OCI-LY7 (cell line): ENCODE data around the gene LRRC8E. TPM values are rescaled to one million over a fixed set of nuclear protein-coding genes. Genes with fewer than 3 reads are reported as not detected.

Experiments
- BruUV-seq: library from RNA; stranded (reverse); fragments of 400-500 nt; replicated peaks from 2 replicates; lab custom pipeline; 2021; lab: Mats Ljungman, UMichigan
- CTCF ChIA-PET: fragments of 300-600 bp; sonication (Branson Sonifier 250); formaldehyde crosslinking; loops from one replicate; lab custom pipeline; 2022; ENCODE audit warnings: antibody characterized with exemption; ENCODE audit not compliant: unreplicated experiment; lab: Charles Lee
- POLR2A ChIA-PET: fragments of 300-600 bp; sonication (Branson Sonifier 250); formaldehyde crosslinking; loops from one replicate; lab custom pipeline; 2022; ENCODE audit warnings: antibody characterized with exemption; lab: Charles Lee
- DNase-seq: peaks from one replicate; pipeline ENCODE4 v3.0.0-alpha.2; 2015; ENCODE audit warnings: low spot score
- H2AFZ ChIP-seq: fragments of 200-600 bp; sonication (generic), shearing (Covaris generic); 2 replicates; pipeline ENCODE4 v1.6.1; 2014; ENCODE audit warnings: mild to moderate bottlenecking, antibody characterized with exemption, low read length, moderate library complexity
- H3K27ac ChIP-seq: fragments of 200-600 bp; sonication (generic); 2 replicates; pipeline ENCODE4 v1.5.1; 2014; ENCODE audit warnings: mixed run types, low read depth, mild to moderate bottlenecking, moderate library complexity, low read length, inconsistent platforms; ENCODE audit not compliant: poor library complexity, severe bottlenecking
- H3K36me3 ChIP-seq: fragments of 200-600 bp; sonication (generic); 2 replicates; pipeline ENCODE4 v1.6.1; 2014; ENCODE audit warnings: mild to moderate bottlenecking, antibody characterized with exemption, low read length, moderate library complexity, mixed read lengths; ENCODE audit not compliant: insufficient read depth
- H3K4me1 ChIP-seq: fragments of 200-600 bp; sonication (generic); 2 replicates; pipeline ENCODE4 v1.5.1; 2014; ENCODE audit warnings: mild to moderate bottlenecking, low read length; ENCODE audit not compliant: insufficient read depth, poor library complexity, severe bottlenecking
- H3K4me2 ChIP-seq: fragments of 200-600 bp; sonication (generic); 2 replicates; pipeline ENCODE4 v1.6.1; 2014; ENCODE audit warnings: mild to moderate bottlenecking, low read length
- H3K4me3 ChIP-seq: fragments of 200-600 bp; sonication (generic); 2 replicates; pipeline ENCODE4 v1.5.1; 2014; ENCODE audit warnings: mild to moderate bottlenecking, low read depth, low read length; ENCODE audit not compliant: poor library complexity, severe bottlenecking
- H3K79me2 ChIP-seq: fragments of 200-600 bp; sonication (generic); 2 replicates; pipeline ENCODE4 v1.6.1; 2016; ENCODE audit warnings: low read depth, mild to moderate bottlenecking, low read length, moderate library complexity, mixed read lengths; ENCODE audit not compliant: insufficient read depth
- H3K9me2 ChIP-seq: fragments of 200-600 bp; sonication (generic); 2 replicates; pipeline ENCODE4 v1.6.1; 2016; ENCODE audit warnings: mild to moderate bottlenecking, low read length, mixed read lengths; ENCODE audit not compliant: insufficient read depth
- H3K9me3 ChIP-seq: fragments of 200-600 bp; sonication (generic); 2 replicates; pipeline ENCODE4 v1.6.1; 2014; ENCODE audit warnings: mild to moderate bottlenecking, mixed run types, low read length, mixed read lengths
- H4K20me1 ChIP-seq: fragments of 200-600 bp; sonication (generic); 2 replicates; pipeline ENCODE4 v1.6.1; 2014; ENCODE audit warnings: mild to moderate bottlenecking, antibody characterized with exemption, low read length, moderate library complexity, mixed read lengths; ENCODE audit not compliant: insufficient read depth
- CTCF ChIP-seq: fragments of 200-600 bp; sonication (generic); conservative IDR thresholded peaks from 2 replicates; pipeline ENCODE4 v1.5.1; 2014; ENCODE audit warnings: mild to moderate bottlenecking, antibody characterized with exemption, low read length, moderate library complexity, mixed read lengths
- EZH2phosphoT487 ChIP-seq: fragments of 200-600 bp; sonication (generic); IDR thresholded peaks from 2 replicates; pipeline ENCODE4 v1.6.1; 2018; ENCODE audit warnings: low read depth, borderline replicate concordance, mild to moderate bottlenecking, mixed run types, antibody characterized with exemption, low read length, moderate library complexity, mixed read lengths
- intact Hi-C: fragments of 100-400 bp; cut with micrococcal nuclease; formaldehyde crosslinking; loops from one replicate; pipeline ENCODE4 v1.10.0; 2022; ENCODE audit not compliant: unreplicated experiment
- total RNA-seq, 2 experiments: library from RNA; depleted of rRNA in 1 of 2; stranded (reverse); fragments of >200 nt in 1 of 2; shearing (Covaris generic) in 1 of 2; gene quantifications; 2 replicates each; pipeline ENCODE4 v1.2.3, GENCODE V29; 2014 to 2022

Gene LRRC8E
- total RNA-seq, 2 experiments from 2014 or later = not detected

DNA sequence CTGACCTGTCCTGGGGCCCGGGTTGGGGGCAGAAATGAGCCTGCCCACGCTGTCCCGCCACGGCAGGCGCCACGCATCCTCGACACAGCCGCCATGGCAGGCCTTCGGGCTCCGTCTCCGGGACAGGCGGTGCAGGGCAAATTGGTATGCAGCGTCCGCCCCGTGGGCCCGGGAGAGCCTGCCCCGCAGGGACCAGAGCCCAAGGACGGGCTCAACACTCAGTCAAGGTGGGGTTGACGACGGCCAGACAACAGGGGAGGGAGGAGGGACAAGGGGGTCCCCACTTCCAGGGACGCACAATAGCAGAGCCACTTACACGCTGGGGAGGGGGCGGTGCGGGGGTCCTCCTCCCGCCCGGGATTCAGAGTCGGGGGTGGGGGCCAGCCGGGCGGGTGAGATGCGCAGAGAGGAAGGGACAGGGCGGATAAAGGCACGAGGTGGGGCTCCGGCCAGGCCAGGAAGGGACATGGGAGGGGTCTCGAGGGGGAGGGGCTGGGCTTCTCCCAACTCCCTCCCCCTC lies 36.4 kb downstream of the LRRC8E start:
- CTCF ChIA-PET = no interaction called here
- peaks cover 6% of the 10 kb centered on the region; the same call in 1 of the 2 replicates for H4K20me1 ChIP-seq
- H3K79me2 ChIP-seq = no peaks in the 10 kb centered on the region
- no TSS peak for BruUV-seq
- intact Hi-C loops = loop anchor here (1.0 kb wide), 1 partner anchor 71 kb away; no protein-coding TSS in a partner anchor
- no peak for TF ChIP-seq CTCF
- no peak for TF ChIP-seq EZH2phosphoT487
- H3K4me3 ChIP-seq = no peak overlapping the region
- H3K9me3 ChIP-seq = no peaks in the 10 kb centered on the region
- H3K9me2 ChIP-seq = no peaks in the 10 kb centered on the region
- no peak overlapping the region for H2AFZ ChIP-seq
- peaks cover 17% of the 10 kb centered on the region for H3K4me1 ChIP-seq
- DNase-seq = no peak
- H3K27ac ChIP-seq = no peak overlapping the region
- H3K4me2 ChIP-seq = peak overlapping the region; percentile 64
- POLR2A ChIA-PET = no interaction called here
- peaks cover 11% of the 10 kb centered on the region; the same call in 1 of the 2 replicates for H3K36me3 ChIP-seq

DNA sequence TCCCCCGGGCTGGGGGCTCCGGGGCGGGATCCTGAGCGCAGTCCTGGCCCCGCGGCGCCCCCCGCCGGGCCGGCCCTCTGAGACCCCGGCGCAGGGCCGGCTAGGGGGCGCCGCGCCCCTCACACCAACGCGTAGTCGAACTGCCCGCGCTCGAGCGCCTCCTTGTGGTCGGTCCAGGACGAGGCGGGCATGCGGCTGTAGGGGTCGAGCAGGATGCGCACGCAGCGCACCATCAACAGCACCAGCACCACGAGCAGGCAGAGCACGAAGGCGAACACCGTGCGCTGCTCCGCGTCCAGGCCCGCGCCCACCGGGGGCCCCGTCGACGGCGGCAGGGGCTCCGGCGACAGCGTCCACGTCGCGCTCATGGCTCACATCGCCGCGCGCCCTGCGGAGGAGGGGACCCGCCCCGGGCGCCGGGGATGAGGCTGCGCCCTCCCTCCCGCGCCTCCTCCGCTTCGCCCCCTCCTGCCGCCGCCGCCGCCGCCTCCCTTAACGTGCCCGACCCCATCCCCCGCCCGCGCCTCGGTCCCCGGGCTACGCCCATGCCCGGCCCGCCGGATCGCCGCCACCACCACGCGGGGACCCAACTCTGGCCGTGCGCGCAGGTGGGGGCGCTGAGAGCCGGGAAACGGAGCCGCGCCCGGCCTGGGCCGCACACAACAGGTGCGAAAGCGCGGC lies 37.0 kb downstream of the LRRC8E start:
- H3K4me2 ChIP-seq = peak overlapping the region; percentile 64
- intact Hi-C loops = loop anchor here (1.0 kb wide), 1 partner anchor 72 kb away; no protein-coding TSS in a partner anchor
- no peaks in the 10 kb centered on the region for H3K9me3 ChIP-seq
- CTCF ChIA-PET = no interaction called here
- H3K79me2 ChIP-seq = no peaks in the 10 kb centered on the region
- H3K4me3 ChIP-seq = peak overlapping the region; percentile 66
- 0 out of 2 replicates have a peak overlapping the region, but pooled peaks have one; percentile 42 for H2AFZ ChIP-seq
- peaks cover 15% of the 10 kb centered on the region for H3K36me3 ChIP-seq
- BruUV-seq = no TSS peak
- H3K27ac ChIP-seq = no peak overlapping the region
- no peaks in the 10 kb centered on the region for H3K9me2 ChIP-seq
- peaks cover 14% of the 10 kb centered on the region for H3K4me1 ChIP-seq
- TF ChIP-seq CTCF (peak; percentile 89), EZH2phosphoT487 (no peak)
- DNase-seq = peak; percentile 89
- POLR2A ChIA-PET = no interaction called here
- H4K20me1 ChIP-seq = peaks cover 6% of the 10 kb centered on the region; the same call in 1 of the 2 replicates
